Trophoblast cell (in vitro differentiated cells and primary cell): ENCODE measurements around the gene KRT6A.

ENCODE experiments used
- DNase-seq, 2 donors: peaks; one replicate each; pipeline ENCODE4 v3.0.0-alpha.2; 2016
- H2AFZ ChIP-seq: 2 replicates; pipeline ENCODE4 v1.6.1; 2013; ENCODE audit warnings: low read length, moderate library complexity, mild to moderate bottlenecking; ENCODE audit not compliant: insufficient read depth, poor library complexity
- H2AK5ac ChIP-seq: 2 replicates; pipeline ENCODE4 v1.6.1; 2013; ENCODE audit warnings: mild to moderate bottlenecking, low read length
- H2BK120ac ChIP-seq: 2 replicates; pipeline ENCODE4 v1.6.1; 2013; ENCODE audit warnings: low read length, mild to moderate bottlenecking, moderate library complexity; ENCODE audit not compliant: insufficient read depth, poor library complexity
- H2BK12ac ChIP-seq: 2 replicates; pipeline ENCODE4 v1.6.1; 2013; ENCODE audit warnings: mild to moderate bottlenecking, low read length, moderate library complexity
- H2BK5ac ChIP-seq: 2 replicates; pipeline ENCODE4 v1.6.1; 2013; ENCODE audit warnings: low read length, low read depth, moderate library complexity, mild to moderate bottlenecking; ENCODE audit not compliant: poor library complexity
- H3K14ac ChIP-seq: 2 replicates; pipeline ENCODE4 v1.6.1; 2013; ENCODE audit warnings: mild to moderate bottlenecking, low read length
- H3K18ac ChIP-seq: 2 replicates; pipeline ENCODE4 v1.6.1; 2013; ENCODE audit warnings: mild to moderate bottlenecking, low read length
- H3K23ac ChIP-seq: 2 replicates; pipeline ENCODE4 v1.6.1; 2013; ENCODE audit warnings: low read length
- H3K27ac ChIP-seq: 2 replicates; pipeline ENCODE4 v1.5.1; 2013; ENCODE audit warnings: low read depth, mild to moderate bottlenecking, inconsistent platforms, low read length, moderate library complexity
- H3K27me3 ChIP-seq: 2 replicates; pipeline ENCODE4 v1.6.1; 2013; ENCODE audit warnings: inconsistent platforms, mild to moderate bottlenecking, low read length, moderate library complexity; ENCODE audit not compliant: insufficient read depth
- H3K36me3 ChIP-seq, 2 experiments: 1 replicate in 1 of 2; 2 replicates in 1 of 2; pipeline ENCODE4 v1.6.1; 2013; ENCODE audit warnings: low read length in 2 of 2, mild to moderate bottlenecking in 2 of 2, moderate library complexity in 1 of 2; ENCODE audit not compliant: insufficient read depth in 2 of 2, control insufficient read depth in 1 of 2
- H3K4ac ChIP-seq: 2 replicates; pipeline ENCODE4 v1.6.1; 2013; ENCODE audit warnings: low read depth, mild to moderate bottlenecking, low read length, moderate library complexity
- H3K4me1 ChIP-seq, 2 experiments: 1 replicate in 1 of 2; 2 replicates in 1 of 2; pipeline ENCODE4 v1.6.1; 2013; ENCODE audit warnings: low read length in 2 of 2, mild to moderate bottlenecking in 2 of 2, moderate library complexity in 1 of 2; ENCODE audit not compliant: insufficient read depth in 2 of 2, control insufficient read depth in 1 of 2
- H3K4me2 ChIP-seq: 2 replicates; pipeline ENCODE4 v1.6.1; 2013; ENCODE audit warnings: inconsistent platforms, mild to moderate bottlenecking, low read length, moderate library complexity
- H3K4me3 ChIP-seq: 2 replicates; pipeline ENCODE4 v1.5.1; 2013; ENCODE audit warnings: mild to moderate bottlenecking, low read depth, low read length, inconsistent platforms
- H3K79me1 ChIP-seq: one replicate; pipeline ENCODE4 v1.6.1; 2013; ENCODE audit warnings: low read length
- H3K79me2 ChIP-seq: 2 replicates; pipeline ENCODE4 v1.6.1; 2013; ENCODE audit warnings: low read length, mild to moderate bottlenecking; ENCODE audit not compliant: control insufficient read depth, insufficient read depth, poor library complexity
- H3K9ac ChIP-seq: 2 replicates; pipeline ENCODE4 v1.6.1; 2013; ENCODE audit warnings: mild to moderate bottlenecking, low read length
- H3K9me3 ChIP-seq: 2 replicates; pipeline ENCODE4 v1.6.1; 2013; ENCODE audit warnings: low read depth, mild to moderate bottlenecking, control low read depth, inconsistent platforms, low read length; ENCODE audit not compliant: insufficient read depth
- H4K12ac ChIP-seq: 2 replicates; pipeline ENCODE4 v1.6.1; 2013; ENCODE audit warnings: low read depth, mild to moderate bottlenecking, low read length, moderate library complexity
- H4K8ac ChIP-seq: 2 replicates; pipeline ENCODE4 v1.6.1; 2013; ENCODE audit warnings: low read depth, mild to moderate bottlenecking, low read length, moderate library complexity
- H4K91ac ChIP-seq: one replicate; pipeline ENCODE4 v1.6.1; 2013; ENCODE audit warnings: low read depth, mild to moderate bottlenecking, low read length, moderate library complexity
- WGBS: extraction: QIAGEN DNeasy Blood & Tissue Kit; methylation state at CpG from one replicate; pipeline ENCODE4 v1.1.7; 2013; ENCODE audit warnings: missing lambda C conversion rate; ENCODE audit not compliant: insufficient read length, insufficient coverage; ENCODE audit errors: extremely low coverage; 5-methylcytosine and 5-hydroxymethylcytosine counted together

The KRT6A gene

GRCh38 chr12:52474212-52474611, 18.8 kb downstream of the KRT6A start:
- no peak overlapping the region for H3K4me2 ChIP-seq
- H3K36me3 ChIP-seq: no peaks in the 10 kb centered on the region
- no peak overlapping the region for H3K9ac ChIP-seq
- H3K4me1 ChIP-seq: no peaks in the 10 kb centered on the region
- no peak overlapping the region for H2BK5ac ChIP-seq
- no peak overlapping the region for H3K4ac ChIP-seq
- no peak for DNase-seq
- H2AFZ ChIP-seq: no peak overlapping the region
- no peak overlapping the region for H3K18ac ChIP-seq
- H4K91ac ChIP-seq: no peak overlapping the region
- H3K27ac ChIP-seq: no peak overlapping the region
- no peaks in the 10 kb centered on the region for H3K27me3 ChIP-seq
- no peaks in the 10 kb centered on the region for H3K79me2 ChIP-seq
- no peak overlapping the region for H4K12ac ChIP-seq
- H3K23ac ChIP-seq: no peak overlapping the region
- H2BK120ac ChIP-seq: no peak overlapping the region
- no peaks in the 10 kb centered on the region for H3K9me3 ChIP-seq
- no peaks in the 10 kb centered on the region for H3K79me1 ChIP-seq
- WGBS: no CpG with 5 or more reads among the region's 2 CpGs
- no peak overlapping the region for H4K8ac ChIP-seq
- H2AK5ac ChIP-seq: no peak overlapping the region
- no peak overlapping the region for H3K14ac ChIP-seq
- no peak overlapping the region for H3K4me3 ChIP-seq
- H2BK12ac ChIP-seq: no peak overlapping the region

GRCh38 chr12:52473768-52474167, 19.3 kb downstream of the KRT6A start, which contains the start of gene KRT6C:
Gene KRT6C, minus strand, starts transcription at chr12:52473805. Its CDS starts 68 bp downstream, at chr12:52473737.
- Histone ChIP-seq H3K27ac (no peak within 1 kb of the TSS), H4K91ac (no peak within 1 kb of the TSS)

DNA sequence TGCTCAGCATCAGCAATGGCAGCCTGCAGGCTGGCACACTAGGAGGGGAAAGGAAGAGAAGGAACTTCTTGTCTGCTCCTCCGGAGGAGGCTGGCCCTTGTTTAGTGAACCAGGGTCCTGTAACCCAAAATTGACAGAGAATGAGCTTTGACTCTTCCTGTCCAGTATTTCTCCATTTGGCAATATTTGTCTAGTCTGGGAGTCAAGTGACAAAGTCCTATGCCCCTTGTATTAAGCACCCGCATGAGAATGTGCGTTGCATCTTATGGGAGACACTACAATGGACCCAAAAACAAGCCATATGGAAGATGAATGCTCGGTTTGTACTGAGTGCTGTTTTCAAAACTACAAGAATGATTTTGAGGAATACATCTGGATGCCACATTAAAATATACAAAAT, 23.2 kb downstream of the KRT6A start:
- no CpG with 5 or more reads among the region's 4 CpGs for WGBS
- Histone ChIP-seq H3K27me3 (no peaks in the 10 kb centered on the region), H3K27ac (no peak overlapping the region), H2AFZ (no peak overlapping the region), H2BK120ac (no peak overlapping the region), H3K4ac (no peak overlapping the region), H4K12ac (no peak overlapping the region), H3K4me2 (no peak overlapping the region), H2BK12ac (no peak overlapping the region), H3K23ac (no peak overlapping the region), H3K4me3 (no peak overlapping the region), H2BK5ac (no peak overlapping the region), H2AK5ac (no peak overlapping the region), H3K18ac (no peak overlapping the region), H4K8ac (no peak overlapping the region), H3K4me1 (no peaks in the 10 kb centered on the region), H3K14ac (no peak overlapping the region), H3K9ac (no peak overlapping the region), H3K9me3 (no peaks in the 10 kb centered on the region), H3K79me1 (no peaks in the 10 kb centered on the region), H3K36me3 (no peaks in the 10 kb centered on the region), H3K79me2 (no peaks in the 10 kb centered on the region), H4K91ac (no peak overlapping the region)
- DNase-seq: no peak

More at GRCh38 chr12:52473768-52474167, 19.3 kb downstream of the KRT6A start, which contains the start of gene KRT6C:
- H2BK5ac ChIP-seq: no peak within 1 kb of the TSS
- H2BK120ac ChIP-seq: no peak within 1 kb of the TSS
- no CpG with 5 or more reads among the region's 4 CpGs for WGBS
- H3K79me1 ChIP-seq: no peaks in the 10 kb centered on the region
- H3K36me3 ChIP-seq: no peaks in the 10 kb centered on the region
- no peak within 1 kb of the TSS for H2BK12ac ChIP-seq
- no peak within 1 kb of the TSS for H3K4me2 ChIP-seq
- H4K12ac ChIP-seq: no peak within 1 kb of the TSS
- no peak within 1 kb of the TSS for H3K18ac ChIP-seq
- no peaks in the 10 kb centered on the region for H3K27me3 ChIP-seq
- H3K14ac ChIP-seq: no peak within 1 kb of the TSS
- H2AFZ ChIP-seq: no peak within 1 kb of the TSS
- H2AK5ac ChIP-seq: no peak within 1 kb of the TSS
- H4K8ac ChIP-seq: no peak within 1 kb of the TSS
- no peak within 1 kb of the TSS for H3K9ac ChIP-seq
- H3K23ac ChIP-seq: no peak within 1 kb of the TSS
- no peaks in the 10 kb centered on the region for H3K4me1 ChIP-seq
- no peaks in the 10 kb centered on the region for H3K79me2 ChIP-seq
- no peak for DNase-seq
- no peak within 1 kb of the TSS for H3K4me3 ChIP-seq
- no peaks in the 10 kb centered on the region for H3K9me3 ChIP-seq
- H3K4ac ChIP-seq: no peak within 1 kb of the TSS

DNA sequence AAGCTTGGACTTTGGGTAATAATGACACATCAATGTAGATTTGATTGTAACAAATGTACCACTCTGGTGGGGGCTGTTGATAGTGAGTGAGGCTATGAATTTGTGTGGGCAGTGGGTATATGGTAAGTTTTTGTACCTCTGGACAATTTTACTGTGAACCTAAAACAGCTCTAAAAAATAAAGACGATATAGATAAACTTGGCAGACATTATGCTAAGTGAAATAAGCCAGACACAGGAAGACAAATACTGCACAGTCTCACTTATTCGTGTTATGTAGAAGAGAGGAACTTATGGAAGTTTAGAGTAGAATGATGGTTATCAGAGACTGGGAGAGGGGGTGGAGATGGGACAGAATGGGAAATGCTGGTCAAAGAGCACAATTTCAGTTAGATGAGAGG, 28.2 kb downstream of the KRT6A start:
- H3K27me3 ChIP-seq: no peaks in the 10 kb centered on the region
- no peaks in the 10 kb centered on the region for H3K36me3 ChIP-seq
- H3K23ac ChIP-seq: no peak overlapping the region
- WGBS: no CpG with 5 or more reads among the region's 2 CpGs
- H2BK120ac ChIP-seq: no peak overlapping the region
- H3K4me2 ChIP-seq: no peak overlapping the region
- no peak overlapping the region for H3K14ac ChIP-seq
- no peak overlapping the region for H2AK5ac ChIP-seq
- no peak overlapping the region for H2AFZ ChIP-seq
- no peak overlapping the region for H4K8ac ChIP-seq
- H3K9ac ChIP-seq: no peak overlapping the region
- no peaks in the 10 kb centered on the region for H3K79me2 ChIP-seq
- H2BK5ac ChIP-seq: no peak overlapping the region
- H4K12ac ChIP-seq: no peak overlapping the region
- H3K18ac ChIP-seq: no peak overlapping the region
- H3K4me3 ChIP-seq: no peak overlapping the region
- H3K4ac ChIP-seq: no peak overlapping the region
- H3K79me1 ChIP-seq: no peaks in the 10 kb centered on the region
- H3K4me1 ChIP-seq: no peaks in the 10 kb centered on the region
- H3K9me3 ChIP-seq: no peaks in the 10 kb centered on the region
- no peak overlapping the region for H2BK12ac ChIP-seq
- no peak overlapping the region for H4K91ac ChIP-seq
- DNase-seq: no peak
- H3K27ac ChIP-seq: no peak overlapping the region
